Trophoblast cell (in vitro differentiated cells and primary cell): ENCODE results near the gene LRP2.

Source experiments
- DNase-seq, 2 donors: peaks; one replicate each; pipeline ENCODE4 v3.0.0-alpha.2; 2016
- H2AFZ ChIP-seq: 2 replicates; pipeline ENCODE4 v1.6.1; 2013; ENCODE audit warnings: low read length, moderate library complexity, mild to moderate bottlenecking; ENCODE audit not compliant: insufficient read depth, poor library complexity
- H2AK5ac ChIP-seq: 2 replicates; pipeline ENCODE4 v1.6.1; 2013; ENCODE audit warnings: mild to moderate bottlenecking, low read length
- H2BK120ac ChIP-seq: 2 replicates; pipeline ENCODE4 v1.6.1; 2013; ENCODE audit warnings: low read length, mild to moderate bottlenecking, moderate library complexity; ENCODE audit not compliant: insufficient read depth, poor library complexity
- H2BK12ac ChIP-seq: 2 replicates; pipeline ENCODE4 v1.6.1; 2013; ENCODE audit warnings: mild to moderate bottlenecking, low read length, moderate library complexity
- H2BK5ac ChIP-seq: 2 replicates; pipeline ENCODE4 v1.6.1; 2013; ENCODE audit warnings: low read length, low read depth, moderate library complexity, mild to moderate bottlenecking; ENCODE audit not compliant: poor library complexity
- H3K14ac ChIP-seq: 2 replicates; pipeline ENCODE4 v1.6.1; 2013; ENCODE audit warnings: mild to moderate bottlenecking, low read length
- H3K18ac ChIP-seq: 2 replicates; pipeline ENCODE4 v1.6.1; 2013; ENCODE audit warnings: mild to moderate bottlenecking, low read length
- H3K23ac ChIP-seq: 2 replicates; pipeline ENCODE4 v1.6.1; 2013; ENCODE audit warnings: low read length
- H3K27ac ChIP-seq: 2 replicates; pipeline ENCODE4 v1.5.1; 2013; ENCODE audit warnings: low read depth, mild to moderate bottlenecking, inconsistent platforms, low read length, moderate library complexity
- H3K27me3 ChIP-seq: 2 replicates; pipeline ENCODE4 v1.6.1; 2013; ENCODE audit warnings: inconsistent platforms, mild to moderate bottlenecking, low read length, moderate library complexity; ENCODE audit not compliant: insufficient read depth
- H3K36me3 ChIP-seq, 2 experiments: 1 replicate in 1 of 2; 2 replicates in 1 of 2; pipeline ENCODE4 v1.6.1; 2013; ENCODE audit warnings: low read length in 2 of 2, mild to moderate bottlenecking in 2 of 2, moderate library complexity in 1 of 2; ENCODE audit not compliant: insufficient read depth in 2 of 2, control insufficient read depth in 1 of 2
- H3K4ac ChIP-seq: 2 replicates; pipeline ENCODE4 v1.6.1; 2013; ENCODE audit warnings: low read depth, mild to moderate bottlenecking, low read length, moderate library complexity
- H3K4me1 ChIP-seq, 2 experiments: 1 replicate in 1 of 2; 2 replicates in 1 of 2; pipeline ENCODE4 v1.6.1; 2013; ENCODE audit warnings: low read length in 2 of 2, mild to moderate bottlenecking in 2 of 2, moderate library complexity in 1 of 2; ENCODE audit not compliant: insufficient read depth in 2 of 2, control insufficient read depth in 1 of 2
- H3K4me2 ChIP-seq: 2 replicates; pipeline ENCODE4 v1.6.1; 2013; ENCODE audit warnings: inconsistent platforms, mild to moderate bottlenecking, low read length, moderate library complexity
- H3K4me3 ChIP-seq: 2 replicates; pipeline ENCODE4 v1.5.1; 2013; ENCODE audit warnings: mild to moderate bottlenecking, low read depth, low read length, inconsistent platforms
- H3K79me1 ChIP-seq: one replicate; pipeline ENCODE4 v1.6.1; 2013; ENCODE audit warnings: low read length
- H3K79me2 ChIP-seq: 2 replicates; pipeline ENCODE4 v1.6.1; 2013; ENCODE audit warnings: low read length, mild to moderate bottlenecking; ENCODE audit not compliant: control insufficient read depth, insufficient read depth, poor library complexity
- H3K9ac ChIP-seq: 2 replicates; pipeline ENCODE4 v1.6.1; 2013; ENCODE audit warnings: mild to moderate bottlenecking, low read length
- H3K9me3 ChIP-seq: 2 replicates; pipeline ENCODE4 v1.6.1; 2013; ENCODE audit warnings: low read depth, mild to moderate bottlenecking, control low read depth, inconsistent platforms, low read length; ENCODE audit not compliant: insufficient read depth
- H4K12ac ChIP-seq: 2 replicates; pipeline ENCODE4 v1.6.1; 2013; ENCODE audit warnings: low read depth, mild to moderate bottlenecking, low read length, moderate library complexity
- H4K8ac ChIP-seq: 2 replicates; pipeline ENCODE4 v1.6.1; 2013; ENCODE audit warnings: low read depth, mild to moderate bottlenecking, low read length, moderate library complexity
- H4K91ac ChIP-seq: one replicate; pipeline ENCODE4 v1.6.1; 2013; ENCODE audit warnings: low read depth, mild to moderate bottlenecking, low read length, moderate library complexity
- WGBS: extraction: QIAGEN DNeasy Blood & Tissue Kit; methylation state at CpG from one replicate; pipeline ENCODE4 v1.1.7; 2013; ENCODE audit warnings: missing lambda C conversion rate; ENCODE audit not compliant: insufficient read length, insufficient coverage; ENCODE audit errors: extremely low coverage; 5-methylcytosine and 5-hydroxymethylcytosine counted together

The LRP2 gene

GRCh38 chr2:169324581-169325260, 37.6 kb downstream of the LRP2 start:
- Histone ChIP-seq H3K79me1 (no peaks in the 10 kb centered on the region), H2BK5ac (no peak overlapping the region), H3K9ac (no peak overlapping the region), H3K4me3 (no peak overlapping the region), H2AFZ (no peak overlapping the region), H3K4me1 (no peaks in the 10 kb centered on the region), H3K27ac (no peak overlapping the region), H2BK12ac (no peak overlapping the region), H3K79me2 (no peaks in the 10 kb centered on the region), H3K27me3 (no peaks in the 10 kb centered on the region), H3K4ac (no peak overlapping the region), H3K23ac (no peak overlapping the region), H3K4me2 (no peak overlapping the region), H3K9me3 (no peaks in the 10 kb centered on the region), H2BK120ac (no peak overlapping the region), H4K8ac (no peak overlapping the region), H4K91ac (no peak overlapping the region), H3K18ac (no peak overlapping the region), H2AK5ac (no peak overlapping the region), H3K36me3 (no peaks in the 10 kb centered on the region), H3K14ac (no peak overlapping the region), H4K12ac (no peak overlapping the region)
- WGBS = no CpG with 5 or more reads among the region's 5 CpGs
- DNase-seq = peak; percentile 65 to 73

GRCh38 chr2:169323841-169324240, 38.5 kb downstream of the LRP2 start:
- no peaks in the 10 kb centered on the region for H3K79me1 ChIP-seq
- H2AK5ac ChIP-seq = no peak overlapping the region
- H3K14ac ChIP-seq = no peak overlapping the region
- H3K9me3 ChIP-seq = no peaks in the 10 kb centered on the region
- DNase-seq = no peak
- H2BK5ac ChIP-seq = no peak overlapping the region
- H4K12ac ChIP-seq = no peak overlapping the region
- H3K4me2 ChIP-seq = no peak overlapping the region
- H4K8ac ChIP-seq = no peak overlapping the region
- H2BK12ac ChIP-seq = no peak overlapping the region
- H3K27me3 ChIP-seq = no peaks in the 10 kb centered on the region
- H3K23ac ChIP-seq = no peak overlapping the region
- no peak overlapping the region for H4K91ac ChIP-seq
- no peak overlapping the region for H2AFZ ChIP-seq
- no peak overlapping the region for H3K4me3 ChIP-seq
- no peak overlapping the region for H3K4ac ChIP-seq
- H3K4me1 ChIP-seq = no peaks in the 10 kb centered on the region
- no peak overlapping the region for H2BK120ac ChIP-seq
- no peak overlapping the region for H3K18ac ChIP-seq
- no peak overlapping the region for H3K27ac ChIP-seq
- H3K36me3 ChIP-seq = no peaks in the 10 kb centered on the region
- H3K9ac ChIP-seq = no peak overlapping the region
- WGBS = no CpG with 5 or more reads among the region's 2 CpGs
- H3K79me2 ChIP-seq = no peaks in the 10 kb centered on the region

GRCh38 chr2:169320561-169320960, 41.8 kb downstream of the LRP2 start:
- H3K79me2 ChIP-seq = no peaks in the 10 kb centered on the region
- no peak overlapping the region for H3K23ac ChIP-seq
- H2BK5ac ChIP-seq = no peak overlapping the region
- no peak for DNase-seq
- H2AFZ ChIP-seq = no peak overlapping the region
- H2BK12ac ChIP-seq = no peak overlapping the region
- no peak overlapping the region for H4K12ac ChIP-seq
- H2BK120ac ChIP-seq = no peak overlapping the region
- H3K4ac ChIP-seq = no peak overlapping the region
- H3K18ac ChIP-seq = no peak overlapping the region
- no peak overlapping the region for H3K4me2 ChIP-seq
- H4K91ac ChIP-seq = no peak overlapping the region
- no peak overlapping the region for H2AK5ac ChIP-seq
- no peaks in the 10 kb centered on the region for H3K27me3 ChIP-seq
- no CpG with 5 or more reads among the region's 6 CpGs for WGBS
- no peaks in the 10 kb centered on the region for H3K79me1 ChIP-seq
- no peak overlapping the region for H3K4me3 ChIP-seq
- H3K4me1 ChIP-seq = no peaks in the 10 kb centered on the region
- H3K27ac ChIP-seq = no peak overlapping the region
- H3K36me3 ChIP-seq = peaks cover 0 to 4% of the 10 kb centered on the region in 2 experiments
- H4K8ac ChIP-seq = no peak overlapping the region
- H3K9me3 ChIP-seq = no peaks in the 10 kb centered on the region
- no peak overlapping the region for H3K9ac ChIP-seq
- H3K14ac ChIP-seq = no peak overlapping the region

- H4K91ac ChIP-seq = no peak overlapping the region
- peaks cover 0 to 4% of the 10 kb centered on the region in 2 experiments for H3K36me3 ChIP-seq
- no peak overlapping the region for H3K14ac ChIP-seq
- no peak overlapping the region for H3K18ac ChIP-seq
- no peak overlapping the region for H3K4me2 ChIP-seq
- H3K27me3 ChIP-seq = no peaks in the 10 kb centered on the region
- H4K8ac ChIP-seq = no peak overlapping the region
- H4K12ac ChIP-seq = no peak overlapping the region
- no peak overlapping the region for H2BK5ac ChIP-seq
- no CpG with 5 or more reads among the region's 3 CpGs for WGBS
- H2BK120ac ChIP-seq = no peak overlapping the region
- no peak overlapping the region for H3K4me3 ChIP-seq
- no peak overlapping the region for H2AK5ac ChIP-seq
- no peak overlapping the region for H3K4ac ChIP-seq
- H3K79me2 ChIP-seq = no peaks in the 10 kb centered on the region
- H3K9ac ChIP-seq = no peak overlapping the region
- H3K23ac ChIP-seq = no peak overlapping the region
- no peaks in the 10 kb centered on the region for H3K4me1 ChIP-seq
- no peaks in the 10 kb centered on the region for H3K79me1 ChIP-seq
- no peak for DNase-seq
- H3K27ac ChIP-seq = no peak overlapping the region
- H2AFZ ChIP-seq = no peak overlapping the region
- no peaks in the 10 kb centered on the region for H3K9me3 ChIP-seq
- H2BK12ac ChIP-seq = no peak overlapping the region
Measured at GRCh38 chr2:169315357-169315756, 47.0 kb downstream of the LRP2 start.
